IPS-20b (cell line): ENCODE data around the gene DBT.
A peak's percentile ranks its signal among the peaks of the same experiment; 100 is the strongest.

Experiments used
- H3K27ac ChIP-seq: one replicate; pipeline ENCODE4 v1.5.1; 2013; ENCODE audit warnings: low read length
- H3K27me3 ChIP-seq: 2 replicates; pipeline ENCODE4 v1.6.1; 2013; ENCODE audit warnings: mild to moderate bottlenecking, low read length, inconsistent platforms; ENCODE audit not compliant: insufficient read depth
- H3K36me3 ChIP-seq: 2 replicates; pipeline ENCODE4 v1.6.1; 2013; ENCODE audit warnings: low read depth, mild to moderate bottlenecking, inconsistent platforms, low read length, moderate library complexity; ENCODE audit not compliant: insufficient read depth
- H3K4me1 ChIP-seq: 2 replicates; pipeline ENCODE4 v1.6.1; 2013; ENCODE audit warnings: mild to moderate bottlenecking, control low read depth, inconsistent platforms, low read length, moderate library complexity; ENCODE audit not compliant: insufficient read depth
- H3K4me3 ChIP-seq: 2 replicates; pipeline ENCODE4 v1.5.1; 2013; ENCODE audit warnings: mild to moderate bottlenecking, low read length, inconsistent platforms
- H3K9ac ChIP-seq: 2 replicates; pipeline ENCODE4 v1.6.1; 2013; ENCODE audit warnings: low read depth, mild to moderate bottlenecking, inconsistent platforms, low read length, moderate library complexity
- H3K9me3 ChIP-seq: 2 replicates; pipeline ENCODE4 v1.6.1; 2013; ENCODE audit warnings: mild to moderate bottlenecking, low read depth, low read length, inconsistent platforms; ENCODE audit not compliant: insufficient read depth

DBT gene

GRCh38 chr1:100187912-100188311 is 61.7 kb downstream of the DBT start:
- H3K27ac ChIP-seq, result no peak overlapping the region
- H3K9ac ChIP-seq, result no peak overlapping the region
- no peaks in the 10 kb centered on the region for H3K4me1 ChIP-seq
- H3K9me3 ChIP-seq, result no peaks in the 10 kb centered on the region
- H3K27me3 ChIP-seq, result no peaks in the 10 kb centered on the region
- H3K36me3 ChIP-seq, result no peaks in the 10 kb centered on the region
- no peak overlapping the region for H3K4me3 ChIP-seq

GRCh38 chr1:100184536-100184935 is 65.1 kb downstream of the DBT start:
- Histone ChIP-seq H3K27me3 (no peaks in the 10 kb centered on the region), H3K4me1 (no peaks in the 10 kb centered on the region), H3K36me3 (no peaks in the 10 kb centered on the region), H3K9ac (no peak overlapping the region), H3K4me3 (no peak overlapping the region), H3K27ac (no peak overlapping the region), H3K9me3 (no peaks in the 10 kb centered on the region)

- Histone ChIP-seq H3K4me3 (no peak overlapping the region), H3K36me3 (no peaks in the 10 kb centered on the region), H3K4me1 (no peaks in the 10 kb centered on the region), H3K9ac (no peak overlapping the region), H3K27me3 (no peaks in the 10 kb centered on the region), H3K9me3 (no peaks in the 10 kb centered on the region), H3K27ac (no peak overlapping the region)
Measured at GRCh38 chr1:100183370-100183769, 66.3 kb downstream of the DBT start.

DNA sequence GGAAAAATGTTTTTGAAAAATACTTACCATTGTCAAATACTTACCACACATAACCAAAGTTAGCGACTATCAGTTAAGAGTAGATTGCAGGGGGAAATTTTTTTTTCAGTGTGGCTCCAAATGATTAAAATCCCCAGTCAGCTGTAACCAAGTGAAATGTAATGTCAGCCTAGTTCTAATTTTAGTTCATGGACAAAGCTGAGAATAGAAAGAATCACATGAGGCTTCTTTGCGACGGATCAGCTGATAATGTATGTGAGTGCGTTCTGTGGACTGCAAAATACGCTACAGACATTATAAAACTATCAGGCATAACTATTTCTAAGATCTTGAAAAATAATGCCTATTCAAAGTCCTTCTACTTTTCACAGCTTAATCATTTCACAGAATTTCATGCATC is 71.5 kb downstream of the DBT start, which contains the start of gene LRRC39:
Gene LRRC39 (minus strand): TSS at position 166 of the 400 bp plus-strand sequence. CDS start 9,740 bp downstream, outside the sequence.
- Histone ChIP-seq H3K27me3 (no peaks in the 10 kb centered on the region), H3K9me3 (no peaks in the 10 kb centered on the region), H3K4me1 (no peaks in the 10 kb centered on the region), H3K27ac (no peak within 1 kb of the TSS), H3K36me3 (no peaks in the 10 kb centered on the region), H3K9ac (no peak within 1 kb of the TSS), H3K4me3 (no peak within 1 kb of the TSS)

DNA sequence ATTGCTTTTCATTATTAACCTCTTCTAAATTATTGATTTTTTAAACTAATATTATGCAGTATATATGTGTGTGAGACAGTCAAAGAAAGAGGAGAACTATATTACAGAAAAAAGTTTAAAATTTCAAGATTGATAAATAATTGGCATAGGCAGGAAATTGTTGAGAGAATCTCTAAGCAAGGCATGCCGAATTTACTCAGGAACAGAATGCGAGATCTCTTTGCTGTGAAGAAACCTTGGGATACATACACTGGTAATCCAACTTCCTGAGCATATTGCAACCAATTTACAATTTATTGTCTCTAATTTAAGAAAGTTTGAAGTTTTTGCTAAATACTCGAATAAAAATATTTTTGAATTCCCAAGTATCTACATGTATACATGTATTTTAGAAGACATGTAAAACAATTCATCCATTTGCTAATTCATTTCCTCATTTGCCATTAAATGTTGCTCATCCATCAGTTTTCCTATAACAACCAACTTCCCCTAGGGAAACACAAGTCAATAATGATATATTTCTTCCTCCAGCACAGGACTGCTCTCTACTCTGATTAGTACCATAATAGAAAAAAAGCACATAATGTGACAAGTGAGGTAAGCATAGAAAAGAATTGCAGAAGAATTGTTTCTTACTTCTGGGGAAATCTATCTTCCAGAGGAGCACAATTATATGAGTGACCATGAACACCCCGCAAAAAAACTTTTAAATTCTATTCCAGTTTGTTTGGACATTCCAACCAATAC is 72.2 kb downstream of the DBT start:
- Histone ChIP-seq H3K9me3 (no peaks in the 10 kb centered on the region), H3K4me3 (no peak overlapping the region), H3K36me3 (no peaks in the 10 kb centered on the region), H3K9ac (no peak overlapping the region), H3K27me3 (no peaks in the 10 kb centered on the region), H3K4me1 (no peaks in the 10 kb centered on the region), H3K27ac (no peak overlapping the region)

DNA sequence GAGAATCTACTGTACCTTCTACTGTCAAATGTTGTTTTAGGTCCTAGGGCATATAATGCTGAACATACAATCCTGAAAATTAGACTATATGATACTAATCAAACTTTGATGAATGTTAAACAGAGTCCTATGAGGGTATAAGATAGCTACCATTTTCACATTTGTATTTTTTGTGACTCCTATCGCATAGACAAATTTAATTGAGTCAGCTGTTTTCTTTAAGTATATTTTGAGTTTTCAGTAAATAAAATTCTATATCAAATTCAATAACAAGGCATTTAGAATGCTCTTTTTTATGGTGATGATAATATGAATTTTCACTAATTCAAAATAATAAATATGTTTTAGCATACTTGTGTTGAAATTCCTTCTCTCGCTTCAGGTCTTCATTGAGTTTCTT is 81.6 kb downstream of the DBT start:
- no peak overlapping the region for H3K9ac ChIP-seq
- H3K36me3 ChIP-seq, result no peaks in the 10 kb centered on the region
- no peak overlapping the region for H3K4me3 ChIP-seq
- H3K4me1 ChIP-seq, result no peaks in the 10 kb centered on the region
- H3K27ac ChIP-seq, result no peak overlapping the region
- H3K9me3 ChIP-seq, result no peaks in the 10 kb centered on the region
- H3K27me3 ChIP-seq, result no peaks in the 10 kb centered on the region

GRCh38 chr1:100164702-100165101 is 84.9 kb downstream of the DBT start:
- Histone ChIP-seq H3K9me3 (no peaks in the 10 kb centered on the region), H3K36me3 (no peaks in the 10 kb centered on the region), H3K4me3 (no peak overlapping the region), H3K9ac (no peak overlapping the region), H3K4me1 (no peaks in the 10 kb centered on the region), H3K27ac (no peak overlapping the region), H3K27me3 (no peaks in the 10 kb centered on the region)

DNA sequence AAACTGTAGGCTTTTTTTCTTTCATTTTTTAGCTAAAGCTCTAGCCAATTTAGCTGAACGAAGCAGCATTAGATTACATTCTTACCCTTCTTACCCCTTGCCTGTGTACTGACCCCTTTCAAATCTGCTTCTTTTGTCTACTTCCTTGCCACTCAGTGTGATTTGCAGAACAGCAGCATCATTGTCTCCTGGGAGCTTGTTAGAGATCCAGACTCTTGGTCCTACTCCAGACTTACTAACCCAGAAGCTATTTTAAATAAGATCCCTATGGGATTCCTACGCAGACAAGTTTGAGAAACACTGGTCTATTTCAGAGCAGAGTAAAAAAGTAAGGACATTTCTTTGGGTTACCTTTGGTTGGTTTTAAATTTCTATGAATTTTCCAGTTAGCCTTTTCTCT is 85.4 kb downstream of the DBT start:
- no peak overlapping the region for H3K4me3 ChIP-seq
- H3K27me3 ChIP-seq, result no peaks in the 10 kb centered on the region
- no peak overlapping the region for H3K9ac ChIP-seq
- H3K27ac ChIP-seq, result no peak overlapping the region
- no peaks in the 10 kb centered on the region for H3K36me3 ChIP-seq
- H3K9me3 ChIP-seq, result no peaks in the 10 kb centered on the region
- H3K4me1 ChIP-seq, result no peaks in the 10 kb centered on the region

DNA sequence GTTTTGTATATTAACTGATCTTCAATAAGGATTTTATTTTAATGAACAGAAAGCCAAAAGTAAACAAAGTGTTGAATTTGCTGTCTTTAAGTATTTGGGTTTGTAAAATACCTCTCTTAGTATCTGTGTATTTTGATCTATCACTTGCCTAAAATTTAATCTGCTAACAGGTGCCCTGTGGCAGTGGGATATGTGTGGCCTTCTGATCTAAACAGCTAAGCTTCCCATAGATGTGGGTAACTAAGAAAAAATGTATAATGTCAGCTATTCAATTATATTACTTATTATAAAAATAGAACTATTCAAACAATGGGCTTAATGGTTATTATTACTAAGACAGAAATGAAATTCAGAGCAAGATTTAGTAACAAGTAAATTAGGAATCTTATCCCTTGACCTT is 86.8 kb downstream of the DBT start:
- Histone ChIP-seq H3K27me3 (no peaks in the 10 kb centered on the region), H3K27ac (no peak overlapping the region), H3K36me3 (no peaks in the 10 kb centered on the region), H3K4me3 (no peak overlapping the region), H3K9me3 (no peaks in the 10 kb centered on the region), H3K9ac (no peak overlapping the region), H3K4me1 (no peaks in the 10 kb centered on the region)

- Histone ChIP-seq H3K9me3 (no peaks in the 10 kb centered on the region), H3K27me3 (no peaks in the 10 kb centered on the region), H3K4me1 (peaks cover 8% of the 10 kb centered on the region; the same call in 1 of the 2 replicates), H3K4me3 (no peak overlapping the region), H3K27ac (no peak overlapping the region), H3K36me3 (peaks cover 15% of the 10 kb centered on the region), H3K9ac (no peak overlapping the region)
Measured at GRCh38 chr1:100152271-100152670, 97.4 kb downstream of the DBT start.

DNA sequence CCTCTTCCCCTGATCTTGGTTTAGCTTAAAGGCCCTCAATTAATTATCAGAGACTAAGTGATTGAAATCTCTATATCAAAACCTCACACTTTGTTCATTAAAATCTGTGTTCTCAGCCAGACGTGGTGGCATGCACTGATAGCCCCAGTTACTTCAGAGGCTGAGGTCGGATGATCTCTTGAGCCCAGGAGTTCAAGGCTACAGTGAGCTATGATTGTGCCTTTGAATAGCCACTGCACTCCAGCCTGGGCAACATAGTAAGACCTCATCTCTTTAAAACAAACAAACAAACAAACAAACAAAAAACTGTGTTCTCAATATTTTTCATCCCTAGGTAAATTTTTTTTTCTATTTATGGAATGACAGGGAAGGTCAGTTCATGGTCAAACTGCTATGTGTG is 98.0 kb downstream of the DBT start:
- Histone ChIP-seq H3K36me3 (peaks cover 16% of the 10 kb centered on the region), H3K27me3 (no peaks in the 10 kb centered on the region), H3K9ac (no peak overlapping the region), H3K9me3 (no peaks in the 10 kb centered on the region), H3K4me3 (no peak overlapping the region), H3K27ac (no peak overlapping the region), H3K4me1 (peaks cover 10% of the 10 kb centered on the region; the same call in 1 of the 2 replicates)

DNA sequence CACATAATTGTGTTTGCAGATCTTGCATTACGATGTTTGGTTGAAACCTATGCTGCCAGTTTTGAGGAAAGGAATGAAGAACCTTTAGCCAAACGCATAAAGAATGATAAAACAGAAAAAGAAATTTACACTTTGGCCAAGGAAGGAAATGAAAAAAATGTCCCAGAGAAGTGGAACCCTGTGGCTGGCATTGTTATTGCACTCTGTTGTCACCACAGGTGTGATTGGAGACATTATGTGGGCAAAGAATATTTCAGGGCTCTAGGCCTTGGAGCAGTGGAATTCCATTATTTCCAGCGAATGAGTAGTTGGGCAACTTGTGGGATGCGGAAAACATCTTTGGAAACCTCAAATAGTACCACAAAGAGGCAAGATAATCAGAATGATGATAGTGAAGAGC is 101.8 kb downstream of the DBT start:
- Histone ChIP-seq H3K27me3 (no peaks in the 10 kb centered on the region), H3K36me3 (peaks cover 51% of the 10 kb centered on the region), H3K4me1 (peaks cover 10% of the 10 kb centered on the region; the same call in 1 of the 2 replicates), H3K9ac (no peak overlapping the region), H3K9me3 (no peaks in the 10 kb centered on the region), H3K4me3 (peak overlapping the region; percentile 23; the same call in 1 of the 2 replicates), H3K27ac (no peak overlapping the region)
